HG03575 (cell line): Measurements from ENCODE around the gene MFN1.

ENCODE experiments used
- ATAC-seq: cut with Tn5 transposase; IDR thresholded peaks from one replicate; pipeline ENCODE4 v1.9.1; 2021; ENCODE audit not compliant: unreplicated experiment, insufficient number of reproducible peaks, low FRiP score; ENCODE audit errors: extremely low read depth

Gene MFN1

GRCh38 chr3:179416681-179417080 lies 69.2 kb downstream of the MFN1 start:
- ATAC-seq: no peak

- no peak for ATAC-seq
These were observed 71.1 kb downstream of the MFN1 start for GRCh38 chr3:179418610-179419009.

DNA sequence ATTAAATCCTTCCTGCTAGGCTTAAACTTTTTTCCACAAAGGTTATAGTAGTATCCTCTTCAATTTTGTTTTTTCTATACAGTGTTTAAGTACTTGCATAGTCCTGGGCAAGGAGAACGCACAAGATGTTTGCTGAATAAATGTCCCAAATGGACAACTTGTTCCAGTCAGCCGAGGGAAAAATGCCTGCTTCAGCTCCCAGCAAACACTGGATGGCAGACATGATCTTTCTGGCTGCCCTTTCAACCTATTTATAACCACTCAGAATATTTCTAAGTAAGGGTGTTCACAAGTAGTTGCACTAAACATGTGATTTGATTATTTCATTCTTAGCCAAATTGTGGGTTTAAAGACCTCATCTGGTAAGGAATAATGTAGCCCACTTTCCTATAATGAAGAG lies 74.0 kb downstream of the MFN1 start:
- no peak for ATAC-seq

GRCh38 chr3:179425075-179425474 lies 77.6 kb downstream of the MFN1 start:
- no peak for ATAC-seq

DNA sequence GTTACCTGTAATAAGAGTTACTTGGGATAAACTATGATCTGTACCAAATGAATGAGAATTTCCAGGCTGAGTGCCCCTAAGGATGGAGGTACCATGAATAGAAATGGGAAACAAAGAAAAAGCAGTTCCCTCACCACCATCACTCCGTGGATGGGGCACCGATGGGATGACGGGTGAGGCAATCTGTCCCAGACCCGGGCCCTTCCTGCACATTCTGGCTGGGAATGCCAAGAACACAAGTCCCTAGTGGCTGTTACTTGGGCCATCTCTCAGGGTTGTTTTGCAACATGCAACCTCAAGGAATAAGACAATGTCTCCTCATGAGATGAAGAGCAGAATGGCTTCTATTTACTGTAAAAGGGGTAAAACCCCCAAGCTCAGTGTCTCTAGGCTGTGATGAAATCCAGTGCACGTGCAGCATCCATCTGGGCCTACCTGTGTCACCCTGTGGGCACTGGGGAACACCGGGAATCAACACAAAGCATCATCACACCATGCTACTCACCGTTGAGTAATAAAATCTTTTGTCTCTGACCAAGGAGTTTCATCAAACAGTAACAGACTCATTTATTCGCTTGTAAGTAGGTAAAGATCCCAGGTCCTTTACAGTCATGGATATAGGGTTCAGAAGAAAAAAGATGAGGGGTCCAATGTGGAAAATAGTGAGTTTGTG lies 81.5 kb downstream of the MFN1 start:
- no peak for ATAC-seq

DNA sequence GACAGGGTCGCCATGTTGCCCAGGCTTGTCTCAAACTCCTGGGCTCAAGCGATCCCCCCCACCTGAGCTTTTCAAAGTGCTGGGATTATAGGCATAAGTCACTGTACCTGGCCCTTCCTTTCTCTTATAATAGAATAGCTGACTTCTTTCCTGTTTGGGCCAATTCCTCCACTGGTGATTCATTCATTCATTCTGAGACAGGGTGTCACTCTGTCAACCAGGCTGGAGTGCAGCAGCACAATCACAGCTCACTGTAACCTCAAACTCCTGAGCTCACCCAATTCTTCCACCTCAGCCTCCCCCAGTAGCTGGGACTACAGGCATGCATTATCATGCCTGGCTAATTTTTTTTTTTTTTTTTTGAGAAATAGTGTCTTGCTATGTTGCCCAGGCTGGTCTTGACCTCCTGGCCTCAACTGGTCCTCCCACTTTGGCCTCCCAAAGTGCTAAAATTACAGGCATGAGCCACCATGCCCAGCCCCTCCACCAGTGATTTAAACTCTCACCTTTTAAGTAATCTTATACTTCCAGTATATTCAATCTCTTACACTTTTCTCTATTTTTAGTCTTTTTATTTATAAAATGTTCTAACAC lies 82.9 kb downstream of the MFN1 start:
- no peak for ATAC-seq

GRCh38 chr3:179432021-179432420 lies 84.5 kb downstream of the MFN1 start:
- no peak for ATAC-seq

DNA sequence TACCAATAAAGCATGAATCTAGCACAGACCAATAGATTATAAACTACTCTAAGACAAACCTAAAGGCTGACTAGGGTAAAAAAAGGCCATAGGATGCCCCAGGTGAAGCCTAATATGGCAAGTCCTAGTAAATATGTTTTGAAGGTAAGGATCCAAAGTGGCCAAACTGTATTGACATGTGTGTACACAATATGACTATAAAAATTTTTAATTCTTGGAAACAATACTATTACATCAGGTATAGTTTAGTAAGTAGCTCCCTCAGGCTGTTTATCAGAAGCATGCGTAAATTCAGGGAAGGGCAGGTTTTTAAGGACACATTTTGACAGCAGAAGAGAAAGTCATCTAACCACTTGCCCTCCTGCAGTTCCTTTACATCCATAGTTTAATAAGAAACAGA lies 84.9 kb downstream of the MFN1 start:
- no peak for ATAC-seq

GRCh38 chr3:179436517-179436916 lies 89.0 kb downstream of the MFN1 start:
- ATAC-seq: no peak

- ATAC-seq: no peak
These were observed 91.3 kb downstream of the MFN1 start for GRCh38 chr3:179438841-179439240.
